Uterus (tissue), 2 donors: ENCODE data around the gene ARCN1.

ENCODE experiments used
- POLR2A ChIP-seq, 2 donors: fragments of 450-650 bp; IDR thresholded peaks; one replicate each; pipeline ENCODE4 v1.6.1; 2016; ENCODE audit warnings: antibody characterized with exemption in 2 of 2, mild to moderate bottlenecking in 1 of 2, moderate library complexity in 1 of 2
- TF ChIP-seq, protein P1 (sequence below), 4 experiments: fragments of 200-600 bp in 2 of 4; fragments of 450-650 bp in 2 of 4; sonication (generic) in 2 of 4; IDR thresholded peaks; one replicate each; pipeline ENCODE4 v1.5.1; 2016 to 2019; ENCODE audit warnings: antibody characterized with exemption in 4 of 4, mild to moderate bottlenecking in 2 of 4, moderate library complexity in 1 of 4

DNA sequence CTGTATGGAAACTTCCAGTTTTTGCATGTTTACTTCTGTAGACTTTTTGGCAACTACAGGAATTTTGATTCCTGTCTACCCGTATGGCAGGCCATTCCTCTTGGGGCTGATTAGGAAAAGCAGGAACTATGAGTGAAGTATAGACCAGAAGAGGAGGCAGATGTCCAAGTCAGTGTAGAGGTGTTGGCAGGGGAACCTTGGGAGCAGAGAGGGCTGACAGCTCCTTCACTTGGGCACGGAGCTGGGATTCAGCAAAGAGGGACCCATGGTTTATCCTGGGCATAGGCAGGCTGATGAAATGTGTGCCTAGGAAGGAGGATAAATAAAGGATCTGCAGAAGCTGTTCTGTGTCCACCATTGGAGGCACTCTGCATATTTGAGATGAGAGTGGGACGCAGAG, 74.2 kb downstream of the ARCN1 start:
- TF ChIP-seq, protein P1, sequence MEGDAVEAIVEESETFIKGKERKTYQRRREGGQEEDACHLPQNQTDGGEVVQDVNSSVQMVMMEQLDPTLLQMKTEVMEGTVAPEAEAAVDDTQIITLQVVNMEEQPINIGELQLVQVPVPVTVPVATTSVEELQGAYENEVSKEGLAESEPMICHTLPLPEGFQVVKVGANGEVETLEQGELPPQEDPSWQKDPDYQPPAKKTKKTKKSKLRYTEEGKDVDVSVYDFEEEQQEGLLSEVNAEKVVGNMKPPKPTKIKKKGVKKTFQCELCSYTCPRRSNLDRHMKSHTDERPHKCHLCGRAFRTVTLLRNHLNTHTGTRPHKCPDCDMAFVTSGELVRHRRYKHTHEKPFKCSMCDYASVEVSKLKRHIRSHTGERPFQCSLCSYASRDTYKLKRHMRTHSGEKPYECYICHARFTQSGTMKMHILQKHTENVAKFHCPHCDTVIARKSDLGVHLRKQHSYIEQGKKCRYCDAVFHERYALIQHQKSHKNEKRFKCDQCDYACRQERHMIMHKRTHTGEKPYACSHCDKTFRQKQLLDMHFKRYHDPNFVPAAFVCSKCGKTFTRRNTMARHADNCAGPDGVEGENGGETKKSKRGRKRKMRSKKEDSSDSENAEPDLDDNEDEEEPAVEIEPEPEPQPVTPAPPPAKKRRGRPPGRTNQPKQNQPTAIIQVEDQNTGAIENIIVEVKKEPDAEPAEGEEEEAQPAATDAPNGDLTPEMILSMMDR (IDR thresholded peaks at IDR 0.05), result no peak
- no peak for TF ChIP-seq POLR2A (IDR thresholded peaks at IDR 0.05)
